Measurements from ENCODE around the gene LTBP3. TPM values are rescaled to one million over a fixed set of nuclear protein-coding genes. Genes with fewer than 3 reads are reported as not detected.

The LTBP3 gene
- total and polyA plus RNA-seq, 9 of the 15 experiments (the other 6 are each of a cell fraction or from before 2014, with no cell fraction given): 0.06 to 20.5 (median 4.8) TPM

DNA sequence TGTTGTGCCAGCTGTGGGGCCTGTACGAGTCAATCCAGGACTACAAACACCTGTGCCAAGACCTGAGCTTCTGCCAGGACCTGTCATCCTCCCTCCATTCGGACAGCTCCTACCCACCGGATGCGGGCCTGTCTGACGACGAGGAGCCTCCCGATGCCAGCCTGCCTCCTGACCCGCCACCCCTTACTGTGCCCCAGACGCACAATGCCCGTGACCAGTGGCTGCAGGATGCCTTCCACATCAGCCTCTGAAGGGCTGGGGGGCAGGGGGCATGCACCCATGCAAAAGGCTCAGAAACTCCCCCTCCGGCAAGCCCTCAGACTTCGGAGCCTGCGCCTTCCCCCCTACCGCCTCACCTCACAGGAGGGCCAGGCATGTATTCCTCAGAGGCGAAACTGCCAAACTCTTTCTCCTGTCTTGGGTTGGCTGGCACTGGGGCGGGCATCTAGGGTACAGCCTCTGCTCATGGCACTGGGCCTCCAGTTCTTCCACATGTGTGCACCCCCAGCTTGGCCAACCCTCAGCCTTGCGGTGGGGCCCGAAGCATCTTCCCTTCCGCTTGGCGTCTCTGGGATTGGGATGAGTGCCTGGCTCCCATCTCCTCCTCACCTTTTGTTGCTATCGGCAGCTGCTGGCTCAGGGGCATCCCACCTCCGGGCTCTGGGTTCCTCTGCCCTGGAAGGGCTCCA lies 15.4 kb upstream of the LTBP3 start (continued):
- TF ChIP-seq, protein P1, sequence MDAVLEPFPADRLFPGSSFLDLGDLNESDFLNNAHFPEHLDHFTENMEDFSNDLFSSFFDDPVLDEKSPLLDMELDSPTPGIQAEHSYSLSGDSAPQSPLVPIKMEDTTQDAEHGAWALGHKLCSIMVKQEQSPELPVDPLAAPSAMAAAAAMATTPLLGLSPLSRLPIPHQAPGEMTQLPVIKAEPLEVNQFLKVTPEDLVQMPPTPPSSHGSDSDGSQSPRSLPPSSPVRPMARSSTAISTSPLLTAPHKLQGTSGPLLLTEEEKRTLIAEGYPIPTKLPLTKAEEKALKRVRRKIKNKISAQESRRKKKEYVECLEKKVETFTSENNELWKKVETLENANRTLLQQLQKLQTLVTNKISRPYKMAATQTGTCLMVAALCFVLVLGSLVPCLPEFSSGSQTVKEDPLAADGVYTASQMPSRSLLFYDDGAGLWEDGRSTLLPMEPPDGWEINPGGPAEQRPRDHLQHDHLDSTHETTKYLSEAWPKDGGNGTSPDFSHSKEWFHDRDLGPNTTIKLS (IDR thresholded peaks at IDR 0.05; ENCODE audit: borderline replicate concordance, low read depth): no peak
- TF ChIP-seq GTF2A2 (tag; IDR thresholded peaks at IDR 0.05) (no peak), PCBP2 (IDR thresholded peaks at IDR 0.05; ENCODE audit: low read depth, low read length, poor library complexity, severe bottlenecking) (no peak), SRSF7 (optimal IDR thresholded peaks at IDR 0.05; ENCODE audit: low read depth, low read length) (no peak)

DNA sequence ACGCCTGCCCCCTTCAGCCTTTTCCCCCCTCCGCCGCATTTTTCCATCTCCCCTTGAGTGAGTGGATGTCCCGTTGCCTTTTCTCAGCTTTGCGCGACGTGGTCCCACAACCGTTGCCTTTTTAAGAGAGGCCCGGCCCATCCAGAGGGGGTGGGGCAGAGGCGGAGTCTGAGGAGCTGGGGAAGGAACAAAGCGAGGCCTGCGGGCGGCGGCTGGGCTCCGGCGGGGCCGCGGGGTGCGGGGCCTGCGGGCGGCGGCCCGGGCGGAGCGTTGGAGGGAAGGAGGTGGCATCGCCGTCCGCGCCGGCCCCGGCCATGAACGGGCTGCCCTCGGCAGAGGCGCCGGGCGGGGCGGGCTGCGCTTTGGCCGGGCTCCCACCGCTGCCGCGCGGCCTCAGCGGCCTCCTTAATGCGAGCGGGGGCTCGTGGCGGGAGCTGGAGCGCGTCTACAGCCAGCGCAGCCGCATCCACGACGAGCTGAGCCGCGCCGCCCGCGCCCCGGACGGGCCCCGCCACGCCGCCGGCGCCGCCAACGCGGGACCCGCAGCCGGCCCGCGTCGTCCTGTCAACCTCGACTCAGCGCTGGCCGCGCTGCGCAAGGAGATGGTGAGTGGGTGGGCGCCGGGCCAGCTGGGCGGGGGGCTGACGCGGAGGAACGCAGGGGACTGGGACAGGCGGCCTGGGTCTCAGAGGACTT lies 14.3 kb upstream of the LTBP3 start, which contains the start of gene FAM89B:
Gene FAM89B (plus strand): TSS at position 183 of the 696 bp plus-strand sequence. CDS start 132 bp downstream, at position 315.
- Histone ChIP-seq H3K9me3 (replicated peaks; ENCODE audit: control insufficient read depth, insufficient read depth, low read depth, low read length) (no peaks in the 10 kb centered on the region), H3K27me3 (ENCODE audit: control insufficient read depth in 2 of 2, insufficient read depth in 2 of 2, low read length in 2 of 2) (no peaks in the 10 kb centered on the region; a peak in 1 of 5 replicates), H4K20me1 (replicated peaks; ENCODE audit: control insufficient read depth, insufficient read depth, low read length) (peaks cover 6% of the 10 kb centered on the region), H3K27ac (ENCODE audit: extremely low read depth, low read depth, low read length) (peak within 1 kb of the TSS; percentile 59; the same call in 2 of the 3 replicates), H3K4me3 (peak within 1 kb of the TSS; percentile 65), H3K79me2 (ENCODE audit: control insufficient read depth, insufficient read depth, low read length) (peaks cover 73% of the 10 kb centered on the region), H3K4me2 (ENCODE audit: insufficient read depth, low read length) (peak within 1 kb of the TSS; percentile 99), H2AFZ (ENCODE audit: low read depth, low read length) (no peak within 1 kb of the TSS), H3K9ac (ENCODE audit: insufficient read depth in 1 of 2, low read depth in 2 of 2, low read length in 2 of 2) (peak within 1 kb of the TSS; percentile 82 to 98), H3K4me1 (replicated peaks in 1 of 2; ENCODE audit: control insufficient read depth in 2 of 2, insufficient read depth in 2 of 2, low read length in 2 of 2) (peaks cover 53 to 82% of the 10 kb centered on the region in 2 experiments), H3K36me3 (ENCODE audit: control insufficient read depth, insufficient read depth, low read length) (peaks cover 19% of the 10 kb centered on the region; the same call in 2 of the 3 replicates), H3K9me1 (ENCODE audit: control insufficient read depth, insufficient read depth, low read length) (peaks cover 5% of the 10 kb centered on the region)
- peak; percentile 26 for FAIRE-seq
- peak; percentile 63 to 92 (median 76) for DNase-seq (ENCODE audit: extremely low read depth in 1 of 4, low spot score in 3 of 4)
- WGBS (ENCODE audit: insufficient coverage, low coverage, missing lambda C conversion rate): under 1% methylated on average over 22 of the region's 86 CpGs
- in situ Hi-C loops (cut with MboI) (no loop called here), intact Hi-C loops (cut with micrococcal nuclease) (loop anchor here (5.0 kb wide), 2 partner anchors 45 to 100 kb away; partner anchors contain the start of gene SCYL1)
- BruUV-seq (replicated peaks): no TSS peak
- ATAC-seq: peak; percentile 50
- ChIA-PET POLR2A (interaction anchor here (0.6 to 4.7 kb wide), 8 partner anchors 12 to 213 kb away, joined by 3 to 35 read pairs (median 8); partner anchors contain the start of gene MALAT1), CTCF (ENCODE audit: low intra/inter-chr PET ratio) (interaction anchor here (0.6 to 6.5 kb wide), 2 partner anchors 32 to 415 kb away, joined by 4 to 63 read pairs; no protein-coding TSS in a partner anchor)
- TF ChIP-seq YY1 (IDR thresholded peaks at IDR 0.05; ENCODE audit: borderline replicate concordance in 1 of 3, control insufficient read depth in 1 of 3, extremely low read depth in 1 of 3, insufficient read depth in 3 of 3, insufficient read length in 1 of 3, insufficient replicate concordance in 2 of 3, low read depth in 1 of 3, low read length in 2 of 3) (peak in 2 of 3 experiments; percentile 10 to 43), FOXK1 (CRISPR knock-in tag; IDR thresholded peaks at IDR 0.05; ENCODE audit: borderline replicate concordance) (no peak), CCNT2 (IDR thresholded peaks at IDR 0.05; ENCODE audit: borderline replicate concordance, extremely low read depth, insufficient read length, low read depth, low read length) (peak; percentile 80), PHF8 (IDR thresholded peaks at IDR 0.05; ENCODE audit: borderline replicate concordance, low read length) (peak; percentile 70; the same call in 1 of the 2 replicates), NEUROD1 (IDR thresholded peaks at IDR 0.05; ENCODE audit: borderline replicate concordance, low read depth, low read length, partially characterized antibody) (peak; percentile 49)
- TF ChIP-seq, protein P2, sequence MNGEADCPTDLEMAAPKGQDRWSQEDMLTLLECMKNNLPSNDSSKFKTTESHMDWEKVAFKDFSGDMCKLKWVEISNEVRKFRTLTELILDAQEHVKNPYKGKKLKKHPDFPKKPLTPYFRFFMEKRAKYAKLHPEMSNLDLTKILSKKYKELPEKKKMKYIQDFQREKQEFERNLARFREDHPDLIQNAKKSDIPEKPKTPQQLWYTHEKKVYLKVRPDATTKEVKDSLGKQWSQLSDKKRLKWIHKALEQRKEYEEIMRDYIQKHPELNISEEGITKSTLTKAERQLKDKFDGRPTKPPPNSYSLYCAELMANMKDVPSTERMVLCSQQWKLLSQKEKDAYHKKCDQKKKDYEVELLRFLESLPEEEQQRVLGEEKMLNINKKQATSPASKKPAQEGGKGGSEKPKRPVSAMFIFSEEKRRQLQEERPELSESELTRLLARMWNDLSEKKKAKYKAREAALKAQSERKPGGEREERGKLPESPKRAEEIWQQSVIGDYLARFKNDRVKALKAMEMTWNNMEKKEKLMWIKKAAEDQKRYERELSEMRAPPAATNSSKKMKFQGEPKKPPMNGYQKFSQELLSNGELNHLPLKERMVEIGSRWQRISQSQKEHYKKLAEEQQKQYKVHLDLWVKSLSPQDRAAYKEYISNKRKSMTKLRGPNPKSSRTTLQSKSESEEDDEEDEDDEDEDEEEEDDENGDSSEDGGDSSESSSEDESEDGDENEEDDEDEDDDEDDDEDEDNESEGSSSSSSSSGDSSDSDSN (IDR thresholded peaks at IDR 0.05; ENCODE audit: borderline replicate concordance in 1 of 2, low read depth in 2 of 2, low read length in 2 of 2): peak; percentile 54 to 58; a peak in 2 of 4 replicates
